Endothelial cell (in vitro differentiated cells): ENCODE measurements around the gene RAPGEF4. TPM values are rescaled to one million over a fixed set of nuclear protein-coding genes. Genes with fewer than 3 reads are reported as not detected.

Experiments
- DNase-seq: peaks from one replicate; pipeline ENCODE4 v3.0.0; 2021; ENCODE audit warnings: low spot score
- H3K27ac Mint-ChIP-seq: one replicate; pipeline ENCODE4 v1.8.0; 2021; ENCODE audit warnings: mixed read lengths, inconsistent platforms; ENCODE audit not compliant: unreplicated experiment
- H3K27me3 Mint-ChIP-seq: one replicate; pipeline ENCODE4 v1.8.0; 2021; ENCODE audit warnings: mild to moderate bottlenecking, moderate library complexity, mixed read lengths, inconsistent platforms; ENCODE audit not compliant: unreplicated experiment
- H3K36me3 Mint-ChIP-seq: one replicate; pipeline ENCODE4 v1.8.0; 2021; ENCODE audit warnings: mild to moderate bottlenecking, low read depth, mixed read lengths, inconsistent platforms; ENCODE audit not compliant: unreplicated experiment
- H3K4me1 Mint-ChIP-seq: one replicate; pipeline ENCODE4 v1.8.0; 2021; ENCODE audit warnings: mild to moderate bottlenecking, mixed read lengths, inconsistent platforms; ENCODE audit not compliant: unreplicated experiment
- H3K4me3 Mint-ChIP-seq: one replicate; pipeline ENCODE4 v1.8.0; 2021; ENCODE audit warnings: mild to moderate bottlenecking, mixed read lengths, inconsistent platforms; ENCODE audit not compliant: unreplicated experiment
- H3K9me3 Mint-ChIP-seq: one replicate; pipeline ENCODE4 v1.8.0; 2021; ENCODE audit warnings: mixed read lengths, inconsistent platforms; ENCODE audit not compliant: unreplicated experiment
- total RNA-seq: library from RNA; stranded (reverse); fragmentation: NEBNext Ultra II Directional; extraction: Animal tissue kit (Norgen Biotek cat#: 25700); gene quantifications from one replicate; pipeline ENCODE4 v1.2.1, GENCODE V29; 2021; ENCODE audit not compliant: unreplicated experiment
- TF ChIP-seq, protein P1 (sequence below): fragments of 200-600 bp; sonication (generic); IDR thresholded peaks from one replicate; pipeline ENCODE4 v1.5.0; 2021; ENCODE audit warnings: antibody characterized with exemption; ENCODE audit not compliant: unreplicated experiment

RAPGEF4 gene
- total RNA-seq, 1 donor from 2014 or later = 7.5 TPM

DNA sequence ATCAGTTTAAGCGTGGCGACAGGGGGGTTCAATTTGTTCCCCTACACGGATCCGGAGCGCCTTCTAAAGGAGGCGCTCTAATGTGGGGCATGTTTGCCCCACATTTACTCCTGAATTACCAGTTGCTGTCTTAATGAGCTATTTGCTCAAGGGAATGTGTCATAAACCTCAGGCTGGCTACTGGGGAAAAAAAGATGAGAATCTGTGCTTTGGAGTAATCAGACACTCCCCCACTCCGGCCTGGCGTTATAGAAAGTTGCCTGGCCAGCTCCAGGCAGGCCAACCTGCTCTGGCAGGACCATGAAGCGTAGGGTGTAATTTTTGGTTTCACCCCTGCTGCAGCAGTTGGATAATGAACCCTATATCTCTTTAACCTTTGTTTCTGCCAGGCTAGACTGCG is 309.0 kb downstream of the RAPGEF4 start:
- Mint-ChIP-seq H3K4me3 (no peak overlapping the region), H3K9me3 (no peaks in the 10 kb centered on the region)
- TF ChIP-seq, protein P1, sequence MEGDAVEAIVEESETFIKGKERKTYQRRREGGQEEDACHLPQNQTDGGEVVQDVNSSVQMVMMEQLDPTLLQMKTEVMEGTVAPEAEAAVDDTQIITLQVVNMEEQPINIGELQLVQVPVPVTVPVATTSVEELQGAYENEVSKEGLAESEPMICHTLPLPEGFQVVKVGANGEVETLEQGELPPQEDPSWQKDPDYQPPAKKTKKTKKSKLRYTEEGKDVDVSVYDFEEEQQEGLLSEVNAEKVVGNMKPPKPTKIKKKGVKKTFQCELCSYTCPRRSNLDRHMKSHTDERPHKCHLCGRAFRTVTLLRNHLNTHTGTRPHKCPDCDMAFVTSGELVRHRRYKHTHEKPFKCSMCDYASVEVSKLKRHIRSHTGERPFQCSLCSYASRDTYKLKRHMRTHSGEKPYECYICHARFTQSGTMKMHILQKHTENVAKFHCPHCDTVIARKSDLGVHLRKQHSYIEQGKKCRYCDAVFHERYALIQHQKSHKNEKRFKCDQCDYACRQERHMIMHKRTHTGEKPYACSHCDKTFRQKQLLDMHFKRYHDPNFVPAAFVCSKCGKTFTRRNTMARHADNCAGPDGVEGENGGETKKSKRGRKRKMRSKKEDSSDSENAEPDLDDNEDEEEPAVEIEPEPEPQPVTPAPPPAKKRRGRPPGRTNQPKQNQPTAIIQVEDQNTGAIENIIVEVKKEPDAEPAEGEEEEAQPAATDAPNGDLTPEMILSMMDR = no peak

DNA sequence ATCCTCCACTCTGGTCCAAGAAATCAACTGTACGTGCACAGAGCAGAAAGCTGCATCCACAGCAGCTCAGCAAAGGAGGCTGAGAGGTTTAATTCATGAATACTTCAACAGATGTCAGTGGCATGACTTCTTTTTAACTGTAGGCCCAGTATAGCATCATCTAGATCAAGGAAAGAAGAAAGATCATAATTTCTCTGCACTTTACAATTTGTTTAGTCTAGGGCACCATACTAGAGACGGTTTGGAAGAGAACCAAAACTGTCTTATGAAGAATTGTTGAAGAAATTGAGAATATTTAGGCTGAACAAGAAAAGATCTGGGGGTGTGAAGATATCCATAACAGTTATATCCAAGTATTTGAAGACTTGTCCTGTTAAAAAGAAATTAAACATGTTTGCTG is 309.5 kb downstream of the RAPGEF4 start:
- H3K9me3 Mint-ChIP-seq = no peaks in the 10 kb centered on the region
- DNase-seq = no peak
- no peak overlapping the region for H3K4me3 Mint-ChIP-seq
- H3K27ac Mint-ChIP-seq = no peak overlapping the region
- no peaks in the 10 kb centered on the region for H3K27me3 Mint-ChIP-seq
- TF ChIP-seq, protein P1 = no peak
- no peaks in the 10 kb centered on the region for H3K4me1 Mint-ChIP-seq
- no peaks in the 10 kb centered on the region for H3K36me3 Mint-ChIP-seq

More for the DNA sequence above, 309.0 kb downstream of the RAPGEF4 start:
- Mint-ChIP-seq H3K27ac (no peak overlapping the region), H3K4me1 (no peaks in the 10 kb centered on the region), H3K36me3 (no peaks in the 10 kb centered on the region), H3K27me3 (no peaks in the 10 kb centered on the region)
- DNase-seq = no peak

DNA sequence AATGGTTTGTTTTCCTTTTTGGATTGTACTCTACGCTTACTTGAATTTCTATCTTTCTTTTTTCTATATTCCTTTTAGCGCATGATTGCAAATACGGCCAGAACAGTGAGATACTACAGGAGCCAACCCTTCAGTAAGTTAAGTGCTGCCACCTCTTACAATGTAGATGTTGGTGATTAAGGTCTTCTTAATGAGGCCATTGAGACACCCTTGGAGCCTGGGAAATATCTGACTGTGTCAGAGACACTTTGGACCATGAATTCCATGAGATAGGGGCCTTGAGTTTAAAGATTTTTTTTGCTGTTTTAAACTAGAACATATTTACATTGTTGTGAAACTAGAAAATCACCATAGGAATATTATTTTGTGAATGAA is 312.9 kb downstream of the RAPGEF4 start:
- Mint-ChIP-seq H3K4me3 (no peak overlapping the region), H3K4me1 (no peaks in the 10 kb centered on the region), H3K9me3 (no peaks in the 10 kb centered on the region), H3K36me3 (peaks cover 3% of the 10 kb centered on the region), H3K27me3 (no peaks in the 10 kb centered on the region), H3K27ac (no peak overlapping the region)
- no peak for DNase-seq
- TF ChIP-seq, protein P1 = no peak

- H3K36me3 Mint-ChIP-seq = peaks cover 3% of the 10 kb centered on the region
- no peaks in the 10 kb centered on the region for H3K9me3 Mint-ChIP-seq
- DNase-seq = no peak
- no peaks in the 10 kb centered on the region for H3K4me1 Mint-ChIP-seq
- H3K27me3 Mint-ChIP-seq = no peaks in the 10 kb centered on the region
- H3K4me3 Mint-ChIP-seq = no peak overlapping the region
- TF ChIP-seq, protein P1 = no peak
- no peak overlapping the region for H3K27ac Mint-ChIP-seq
Observed at GRCh38 chr2:173048897-173049661, 313.4 kb downstream of the RAPGEF4 start.

DNA sequence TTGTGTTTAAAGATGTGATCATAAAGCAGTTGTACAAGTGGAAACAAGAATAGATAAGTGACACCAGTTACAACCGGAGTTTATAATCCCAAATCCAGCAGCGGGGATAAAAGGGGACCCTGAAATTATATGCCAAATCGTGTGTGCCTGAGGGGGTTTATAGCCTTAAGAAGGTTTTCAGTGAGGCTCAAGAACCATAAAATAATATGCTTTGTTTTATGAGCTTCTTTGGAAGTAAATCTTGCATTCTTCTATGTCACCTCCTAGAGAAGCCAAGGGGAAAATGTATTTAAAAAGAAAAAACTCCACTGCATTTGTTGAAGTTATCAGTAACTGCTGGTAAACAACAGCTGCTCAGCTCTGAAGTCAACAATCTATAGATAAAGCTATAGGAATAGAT is 314.2 kb downstream of the RAPGEF4 start:
- H3K36me3 Mint-ChIP-seq = peaks cover 3% of the 10 kb centered on the region
- DNase-seq = no peak
- H3K4me3 Mint-ChIP-seq = no peak overlapping the region
- H3K4me1 Mint-ChIP-seq = no peaks in the 10 kb centered on the region
- H3K9me3 Mint-ChIP-seq = no peaks in the 10 kb centered on the region
- TF ChIP-seq, protein P1 = no peak
- no peak overlapping the region for H3K27ac Mint-ChIP-seq
- no peaks in the 10 kb centered on the region for H3K27me3 Mint-ChIP-seq
